Osteoblast (primary cell): Measurements from ENCODE around the gene MCEE. TPM values are rescaled to one million over a fixed set of nuclear protein-coding genes. Genes with fewer than 3 reads are reported as not detected.

Experiments
- DNase-seq: peaks from one replicate; pipeline ENCODE4 v3.0.0; 2011; ENCODE audit warnings: low spot score, mixed read lengths; ENCODE audit not compliant: insufficient read length; ENCODE audit errors: missing footprints
- H2AFZ ChIP-seq: 2 replicates; pipeline ENCODE4 v1.6.0; 2011; ENCODE audit warnings: mild to moderate bottlenecking, low read length
- H3K27ac ChIP-seq: 2 replicates; pipeline ENCODE4 v1.5.1; 2011; ENCODE audit warnings: mild to moderate bottlenecking, low read depth, low read length, moderate library complexity
- H3K27me3 ChIP-seq: 2 replicates; pipeline ENCODE4 v1.6.0; 2012; ENCODE audit warnings: mild to moderate bottlenecking, control low read depth, inconsistent platforms, low read length, moderate library complexity; ENCODE audit not compliant: insufficient read depth
- H3K36me3 ChIP-seq: 2 replicates; pipeline ENCODE4 v1.5.1; 2011; ENCODE audit warnings: mild to moderate bottlenecking, low read length, control low read depth, moderate library complexity; ENCODE audit not compliant: insufficient read depth
- H3K4me1 ChIP-seq: 2 replicates; pipeline ENCODE4 v1.5.1; 2011; ENCODE audit warnings: mild to moderate bottlenecking, low read length, control low read depth, moderate library complexity; ENCODE audit not compliant: insufficient read depth
- H3K4me2 ChIP-seq: 2 replicates; pipeline ENCODE4 v1.6.0; 2011; ENCODE audit warnings: mild to moderate bottlenecking, low read length; ENCODE audit not compliant: insufficient read depth
- H3K4me3 ChIP-seq: fragments of 200-600 bp; sonication (generic); 3 replicates; pipeline ENCODE4 v1.5.1; 2012; ENCODE audit warnings: mild to moderate bottlenecking, low read length, inconsistent platforms; ENCODE audit not compliant: insufficient read depth
- H3K79me2 ChIP-seq: 2 replicates; pipeline ENCODE4 v1.6.0; 2012; ENCODE audit warnings: mild to moderate bottlenecking, low read length, control low read depth, inconsistent platforms; ENCODE audit not compliant: insufficient read depth
- H3K9me3 ChIP-seq: 2 replicates; pipeline ENCODE4 v1.5.1; 2011; ENCODE audit warnings: low read depth, low read length, control low read depth
- H4K20me1 ChIP-seq: 2 replicates; pipeline ENCODE4 v1.6.0; 2012; ENCODE audit warnings: mild to moderate bottlenecking, low read length, control low read depth; ENCODE audit not compliant: insufficient read depth
- CTCF ChIP-seq: IDR thresholded peaks from 2 replicates; pipeline ENCODE4 v1.5.1; 2011; ENCODE audit warnings: mild to moderate bottlenecking, low read depth, low read length, moderate library complexity; ENCODE audit errors: extremely low read depth
- total RNA-seq: library from RNA; depleted of rRNA; stranded (reverse); fragments of >200 nt; gene quantifications from 2 replicates; pipeline ENCODE4 v1.2.3, GENCODE V29; 2012

Gene MCEE
- total RNA-seq, 1 donor: 21.4 TPM

- peak; percentile 85 for DNase-seq
- H3K36me3 ChIP-seq: peaks cover 20% of the 10 kb centered on the region
- TF ChIP-seq CTCF: no peak
- peaks cover 3% of the 10 kb centered on the region for H3K27me3 ChIP-seq
- peak overlapping the region; percentile 97 for H3K27ac ChIP-seq
- peaks cover 43% of the 10 kb centered on the region for H3K79me2 ChIP-seq
- peak overlapping the region; percentile 76 for H2AFZ ChIP-seq
- peaks cover 22% of the 10 kb centered on the region for H3K4me1 ChIP-seq
- H3K4me2 ChIP-seq: peak overlapping the region; percentile 86
- H3K9me3 ChIP-seq: no peaks in the 10 kb centered on the region
- peak overlapping the region; percentile 96 for H3K4me3 ChIP-seq
- H4K20me1 ChIP-seq: peaks cover 33% of the 10 kb centered on the region
These were observed 62.3 kb downstream of the MCEE start for GRCh38 chr2:71067567-71068217.

- no peak for DNase-seq
- Histone ChIP-seq H3K79me2 (peaks cover 35% of the 10 kb centered on the region), H3K4me3 (no peak overlapping the region), H3K4me1 (peaks cover 22% of the 10 kb centered on the region), H3K9me3 (no peaks in the 10 kb centered on the region), H3K36me3 (peaks cover 12% of the 10 kb centered on the region), H2AFZ (no peak overlapping the region), H3K27me3 (peaks cover 3% of the 10 kb centered on the region), H4K20me1 (peaks cover 25% of the 10 kb centered on the region), H3K4me2 (peak overlapping the region; percentile 86), H3K27ac (no peak overlapping the region)
- TF ChIP-seq CTCF: no peak
These were observed 63.2 kb downstream of the MCEE start for GRCh38 chr2:71066856-71067255.

GRCh38 chr2:71064754-71065621 is 65.0 kb downstream of the MCEE start:
- no peaks in the 10 kb centered on the region for H3K36me3 ChIP-seq

More at GRCh38 chr2:71064754-71065621, 65.0 kb downstream of the MCEE start:
- no peak for DNase-seq
- Histone ChIP-seq H4K20me1 (peaks cover 12% of the 10 kb centered on the region), H3K4me2 (no peak overlapping the region), H3K9me3 (no peaks in the 10 kb centered on the region), H3K4me3 (no peak overlapping the region), H3K27me3 (peaks cover 3% of the 10 kb centered on the region), H2AFZ (no peak overlapping the region), H3K27ac (no peak overlapping the region), H3K4me1 (peaks cover 15% of the 10 kb centered on the region), H3K79me2 (peaks cover 16% of the 10 kb centered on the region)
- TF ChIP-seq CTCF: no peak
